ENCODE results near the gene TRPV4. TPM values are rescaled to one million over a fixed set of nuclear protein-coding genes. Genes with fewer than 3 reads are reported as not detected.

TRPV4 gene
- total RNA-seq, 1 experiment from 2014 or later: 0.09 TPM

GRCh38 chr12:109839444-109839843, 6.2 kb upstream of the TRPV4 start:
- BruUV-seq (replicated peaks): no TSS peak
- peaks cover 17% of the 10 kb centered on the region for H3K4me1 Mint-ChIP-seq (ENCODE audit: insufficient read depth, unreplicated experiment)
- TF ChIP-seq CTCF (IDR thresholded peaks at IDR 0.05; ENCODE audit: unreplicated experiment): no peak

GRCh38 chr12:109836916-109837315, 3.7 kb upstream of the TRPV4 start:
- CTCF ChIA-PET: interaction anchor here (0.6 to 14.3 kb wide), 7 partner anchors 9 to 677 kb away, joined by 3 to 300 read pairs (median 3); no protein-coding TSS in a partner anchor
- BruUV-seq (replicated peaks): no TSS peak
- Mint-ChIP-seq H3K9me3 (ENCODE audit: unreplicated experiment) (no peaks in the 10 kb centered on the region), H3K27me3 (ENCODE audit: insufficient read depth, unreplicated experiment) (no peaks in the 10 kb centered on the region), H3K4me1 (ENCODE audit: insufficient read depth, unreplicated experiment) (peaks cover 17% of the 10 kb centered on the region), H3K4me3 (ENCODE audit: unreplicated experiment) (no peak overlapping the region), H3K27ac (ENCODE audit: low read depth, unreplicated experiment) (peak overlapping the region; percentile 92), H3K36me3 (ENCODE audit: insufficient read depth, unreplicated experiment) (no peaks in the 10 kb centered on the region)
- DNase-seq (ENCODE audit: unreplicated experiment): peak; percentile 75
- POLR2A ChIA-PET: interaction anchor here (0.7 to 5.8 kb wide), 4 partner anchors 14 to 264 kb away, joined by 3 to 47 read pairs (median 4); partner anchors contain the start of genes MMAB and MVK
- intact Hi-C loops (cut with micrococcal nuclease): no loop called here
- TF ChIP-seq CTCF (IDR thresholded peaks at IDR 0.05; ENCODE audit: unreplicated experiment): no peak

More at GRCh38 chr12:109839444-109839843, 6.2 kb upstream of the TRPV4 start:
- POLR2A ChIA-PET: interaction anchor here (1.7 to 5.8 kb wide), 2 partner anchors 10 to 20 kb away, joined by 6 to 47 read pairs; no protein-coding TSS in a partner anchor
- Mint-ChIP-seq H3K27ac (ENCODE audit: low read depth, unreplicated experiment) (no peak overlapping the region), H3K27me3 (ENCODE audit: insufficient read depth, unreplicated experiment) (no peaks in the 10 kb centered on the region), H3K9me3 (ENCODE audit: unreplicated experiment) (no peaks in the 10 kb centered on the region), H3K36me3 (ENCODE audit: insufficient read depth, unreplicated experiment) (no peaks in the 10 kb centered on the region), H3K4me3 (ENCODE audit: unreplicated experiment) (no peak overlapping the region)
- DNase-seq (ENCODE audit: unreplicated experiment): no peak
- intact Hi-C loops (cut with micrococcal nuclease): loop anchor here (2.0 kb wide), 1 partner anchor 19 kb away; no protein-coding TSS in a partner anchor
- CTCF ChIA-PET: interaction anchor here (14.3 kb wide), 1 partner anchor 34 kb away, joined by 300 read pairs; no protein-coding TSS in a partner anchor

GRCh38 chr12:109835827-109836226, 2.6 kb upstream of the TRPV4 start:
- no peaks in the 10 kb centered on the region for H3K27me3 Mint-ChIP-seq (ENCODE audit: insufficient read depth, unreplicated experiment)
- H3K9me3 Mint-ChIP-seq (ENCODE audit: unreplicated experiment): no peaks in the 10 kb centered on the region
- BruUV-seq (replicated peaks): no TSS peak
- H3K4me3 Mint-ChIP-seq (ENCODE audit: unreplicated experiment): no peak overlapping the region
- CTCF ChIA-PET: interaction anchor here (0.8 to 2.5 kb wide), 2 partner anchors 10 to 30 kb away, joined by 4 to 12 read pairs; no protein-coding TSS in a partner anchor
- no peak for DNase-seq (ENCODE audit: unreplicated experiment)
- intact Hi-C loops (cut with micrococcal nuclease): no loop called here
- H3K4me1 Mint-ChIP-seq (ENCODE audit: insufficient read depth, unreplicated experiment): peaks cover 17% of the 10 kb centered on the region
- TF ChIP-seq CTCF (IDR thresholded peaks at IDR 0.05; ENCODE audit: unreplicated experiment): no peak
- H3K36me3 Mint-ChIP-seq (ENCODE audit: insufficient read depth, unreplicated experiment): no peaks in the 10 kb centered on the region
- H3K27ac Mint-ChIP-seq (ENCODE audit: low read depth, unreplicated experiment): no peak overlapping the region
- POLR2A ChIA-PET: interaction anchor here (0.5 to 5.8 kb wide), 3 partner anchors 16 to 287 kb away, joined by 3 to 47 read pairs (median 3); no protein-coding TSS in a partner anchor

DNA sequence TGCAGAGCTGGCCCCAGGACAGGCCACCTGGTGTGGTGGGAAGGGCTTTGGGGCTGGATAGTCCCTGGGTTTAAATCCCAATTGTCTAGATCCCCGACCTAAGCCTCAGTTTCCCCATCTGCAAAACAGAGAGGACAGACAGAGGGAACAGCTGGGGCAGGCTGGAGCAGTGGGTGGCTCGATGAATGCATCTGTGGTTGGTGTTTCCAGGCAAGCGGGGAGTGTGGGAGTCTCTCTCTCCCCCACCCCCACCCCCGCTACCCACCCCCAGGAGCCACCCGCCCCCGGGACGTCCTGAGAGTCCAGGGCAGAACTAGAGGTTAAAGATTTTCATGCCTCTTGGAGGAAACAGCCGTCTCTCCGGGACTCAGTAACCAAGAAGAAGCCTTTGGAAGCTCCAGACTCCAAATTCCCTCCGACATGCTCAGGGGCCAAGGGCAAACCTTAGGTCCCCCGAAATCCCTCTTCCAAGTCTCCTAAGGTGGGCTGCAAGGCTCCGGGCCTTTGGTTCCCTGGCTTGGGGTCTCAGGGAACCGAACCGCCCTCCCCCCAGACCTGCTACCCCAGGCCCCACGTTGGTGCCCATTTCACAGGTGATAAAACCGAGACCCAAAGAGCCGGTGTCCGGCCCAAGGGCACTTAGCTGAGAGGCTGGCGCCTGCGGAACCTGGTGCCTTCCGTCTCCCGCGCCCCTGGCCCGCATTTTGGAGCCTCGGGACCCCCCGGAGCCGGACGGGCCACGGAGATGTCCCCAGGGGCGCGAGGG, 474 bp downstream of the TRPV4 start:
- H3K36me3 Mint-ChIP-seq (ENCODE audit: insufficient read depth, unreplicated experiment): no peaks in the 10 kb centered on the region
- POLR2A ChIA-PET: interaction anchor here (0.9 kb wide), 1 partner anchor 12 kb away, joined by 3 read pairs; no protein-coding TSS in a partner anchor
- no peak overlapping the region for H3K27ac Mint-ChIP-seq (ENCODE audit: low read depth, unreplicated experiment)
- H3K27me3 Mint-ChIP-seq (ENCODE audit: insufficient read depth, unreplicated experiment): no peaks in the 10 kb centered on the region
- no peak overlapping the region for H3K4me3 Mint-ChIP-seq (ENCODE audit: unreplicated experiment)
- no peak for TF ChIP-seq CTCF (IDR thresholded peaks at IDR 0.05; ENCODE audit: unreplicated experiment)
- CTCF ChIA-PET: interaction anchor here (4.2 kb wide), 2 partner anchors 12 to 27 kb away, joined by 24 to 25 read pairs; no protein-coding TSS in a partner anchor
- H3K4me1 Mint-ChIP-seq (ENCODE audit: insufficient read depth, unreplicated experiment): peaks cover 10% of the 10 kb centered on the region
- no peak for DNase-seq (ENCODE audit: unreplicated experiment)
- intact Hi-C loops (cut with micrococcal nuclease): no loop called here
- no TSS peak for BruUV-seq (replicated peaks)
- H3K9me3 Mint-ChIP-seq (ENCODE audit: unreplicated experiment): no peaks in the 10 kb centered on the region
